ENCODE data around the gene RIMS1.

The RIMS1 gene

GRCh38 chr6:71886184-71887005, at the start of gene RIMS1:
TSS of gene RIMS1 (plus strand) at chr6:71886550. CDS start at chr6:71887024, 474 bp downstream.
- no peak for DNase-seq (ENCODE audit: low read depth in 2 of 2)

GRCh38 chr6:71851214-71851613, 35.1 kb upstream of the RIMS1 start:
- DNase-seq (ENCODE audit: low read depth in 2 of 2): no peak

- no peak for DNase-seq (ENCODE audit: low read depth in 2 of 2)
These were observed 33.4 kb upstream of the RIMS1 start for GRCh38 chr6:71852948-71853347.

GRCh38 chr6:71855406-71855805, 30.9 kb upstream of the RIMS1 start:
- no peak for DNase-seq (ENCODE audit: low read depth in 2 of 2)

- DNase-seq (ENCODE audit: low read depth in 2 of 2): no peak
These were observed 7.3 kb upstream of the RIMS1 start for GRCh38 chr6:71879016-71879415.

- no peak for DNase-seq (ENCODE audit: low read depth in 2 of 2)
These were observed 825 bp downstream of the RIMS1 start for GRCh38 chr6:71887006-71887743.

- no peak for DNase-seq (ENCODE audit: low read depth in 2 of 2)
These were observed 1.4 kb downstream of the RIMS1 start for GRCh38 chr6:71887744-71888230.

GRCh38 chr6:71888756-71889340, 2.5 kb downstream of the RIMS1 start:
- no peak for DNase-seq (ENCODE audit: low read depth in 2 of 2)

GRCh38 chr6:71889366-71889765, 3.0 kb downstream of the RIMS1 start:
- no peak for DNase-seq (ENCODE audit: low read depth in 2 of 2)

- no peak for DNase-seq (ENCODE audit: low read depth in 2 of 2)
These were observed 6.3 kb downstream of the RIMS1 start for GRCh38 chr6:71892641-71893040.

- no peak for DNase-seq (ENCODE audit: low read depth in 2 of 2)
These were observed 14.3 kb downstream of the RIMS1 start for GRCh38 chr6:71900642-71901041.

- no peak for DNase-seq (ENCODE audit: low read depth in 2 of 2)
These were observed 15.9 kb downstream of the RIMS1 start for GRCh38 chr6:71902261-71902660.

GRCh38 chr6:71906813-71907212, 20.5 kb downstream of the RIMS1 start:
- no peak for DNase-seq (ENCODE audit: low read depth in 2 of 2)

GRCh38 chr6:71908162-71908765, 21.9 kb downstream of the RIMS1 start:
- DNase-seq (ENCODE audit: low read depth in 2 of 2): no peak

- no peak for DNase-seq (ENCODE audit: low read depth in 2 of 2)
These were observed 27.3 kb downstream of the RIMS1 start for GRCh38 chr6:71913444-71914234.

- DNase-seq (ENCODE audit: low read depth in 2 of 2): no peak
These were observed 42.7 kb downstream of the RIMS1 start for GRCh38 chr6:71929047-71929446.

GRCh38 chr6:71933881-71934280, 47.5 kb downstream of the RIMS1 start:
- no peak for DNase-seq (ENCODE audit: low read depth in 2 of 2)

- no peak for DNase-seq (ENCODE audit: low read depth in 2 of 2)
These were observed 79.1 kb downstream of the RIMS1 start for GRCh38 chr6:71965404-71965803.

- no peak for DNase-seq (ENCODE audit: low read depth in 2 of 2)
These were observed 81.1 kb downstream of the RIMS1 start for GRCh38 chr6:71967436-71967835.

GRCh38 chr6:71977884-71978283, 91.5 kb downstream of the RIMS1 start:
- DNase-seq (ENCODE audit: low read depth in 2 of 2): no peak

- DNase-seq (ENCODE audit: low read depth in 2 of 2): no peak
These were observed 93.6 kb downstream of the RIMS1 start for GRCh38 chr6:71979911-71980310.
